Measurements from ENCODE around the gene FADS6.

FADS6 gene

DNA sequence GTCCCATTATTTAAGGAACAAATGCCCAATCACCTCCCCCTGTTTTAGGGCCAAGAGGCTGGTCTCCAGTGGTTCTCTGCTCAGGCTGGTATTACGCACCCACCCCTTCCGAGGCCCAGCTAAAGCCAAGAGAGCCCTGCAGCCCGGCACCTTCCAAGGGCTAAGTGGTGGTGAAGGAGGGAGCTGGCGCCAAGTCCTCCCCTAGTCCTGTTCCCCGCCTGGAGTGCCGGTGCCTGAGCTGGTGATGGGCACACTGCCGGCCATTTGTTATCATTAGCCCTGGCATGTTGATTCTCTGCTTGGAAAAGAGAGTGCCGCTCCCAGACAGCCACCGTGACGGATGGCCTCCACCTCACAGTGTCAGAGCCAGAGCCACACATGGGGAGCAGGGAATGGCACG lies 65.6 kb downstream of the FADS6 start:
- Histone ChIP-seq H2AFZ (ENCODE audit: low read depth, low read length) (no peak overlapping the region), H3K4me3 (ENCODE audit: low read length) (no peak overlapping the region), H3K27ac (ENCODE audit: low read length) (no peak overlapping the region), H4K20me1 (ENCODE audit: insufficient read depth, low read length) (no peaks in the 10 kb centered on the region), H3K4me2 (ENCODE audit: low read length) (no peak overlapping the region), H3K9me3 (ENCODE audit: insufficient read depth, low read length) (no peaks in the 10 kb centered on the region), H3K36me3 (replicated peaks; ENCODE audit: low read depth, low read length) (no peaks in the 10 kb centered on the region), H3K4me1 (ENCODE audit: low read length) (no peaks in the 10 kb centered on the region), H3K9ac (ENCODE audit: low read length) (no peak overlapping the region), H3K27me3 (ENCODE audit: low read depth, low read length) (no peaks in the 10 kb centered on the region), H3K79me2 (ENCODE audit: low read length) (no peaks in the 10 kb centered on the region)
- no peak for TF ChIP-seq CTCF (IDR thresholded peaks at IDR 0.05; ENCODE audit: low read depth, low read length)
- TF ChIP-seq EZH2phosphoT487 (IDR thresholded peaks at IDR 0.05; ENCODE audit: low read depth), result no peak
